Femur (tissue), 1 donor: Measurements from ENCODE around the gene RTEL1.
"Not testable (repeated sequence)": the region's sequence is repeated elsewhere in the genome, so short reads cannot be mapped to it uniquely, and the experiment has no call there.

Experiments
- DNase-seq: peaks from one replicate; pipeline ENCODE4 v3.0.0-alpha.2; 2017

The RTEL1 gene

DNA sequence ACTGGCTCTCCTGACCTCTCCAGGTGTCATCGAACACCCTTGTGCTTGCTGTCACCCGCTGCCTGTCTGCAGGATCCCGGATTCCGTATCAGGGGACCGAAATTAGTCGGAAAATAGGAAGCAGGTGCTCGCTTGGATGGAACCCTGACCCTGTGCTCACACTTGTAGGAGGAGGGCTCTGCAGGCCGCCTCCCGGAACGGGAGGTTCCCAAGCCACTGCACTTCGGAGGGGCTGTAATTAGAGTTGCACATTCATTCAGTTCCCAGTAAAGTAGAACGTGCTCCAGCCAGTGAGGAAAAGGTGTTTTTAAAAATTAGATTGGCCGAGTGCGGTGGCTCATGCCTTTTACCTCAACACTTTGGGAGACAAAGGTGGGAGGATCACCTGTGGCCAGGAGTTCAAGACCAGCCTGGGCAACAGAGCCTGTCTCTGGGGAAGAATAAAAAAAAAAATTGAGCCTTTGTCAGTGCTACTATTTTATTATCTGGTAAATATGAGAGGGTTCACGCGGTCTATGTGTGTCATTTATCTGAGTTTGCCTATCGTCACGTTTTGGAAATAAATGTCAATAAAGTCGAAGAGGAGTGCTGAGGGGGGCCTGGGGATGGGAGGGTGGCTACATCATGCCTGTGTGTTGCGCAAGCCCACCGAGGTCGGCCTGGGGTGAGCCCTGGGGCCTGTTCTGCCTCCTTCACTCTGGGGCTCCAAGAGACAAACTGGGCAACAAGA is 29.7 kb upstream of the RTEL1 start:
- DNase-seq = peak; percentile 77

DNA sequence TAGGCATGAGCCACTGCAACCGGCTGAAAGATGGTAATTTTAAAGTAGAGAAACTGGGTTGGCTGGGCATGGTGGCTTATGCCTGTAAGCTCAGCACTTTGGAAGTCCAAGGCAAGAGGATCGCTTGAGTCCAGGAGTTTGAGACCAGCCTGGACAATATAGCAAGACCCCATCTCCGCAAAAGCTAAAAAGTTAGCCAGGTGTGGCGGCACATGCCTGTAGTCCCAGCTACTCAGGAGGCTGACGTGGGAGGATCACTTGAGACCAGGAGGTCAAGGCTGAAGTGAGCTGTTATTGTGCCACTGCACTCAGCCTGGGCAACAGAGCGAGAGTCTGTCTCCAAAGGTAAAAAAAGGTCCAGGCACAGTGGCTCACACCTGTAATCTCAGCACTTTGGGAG is 27.2 kb upstream of the RTEL1 start:
- DNase-seq = not testable (repeated sequence)

GRCh38 chr20:63631426-63631825 is 26.7 kb upstream of the RTEL1 start:
- not testable (repeated sequence) for DNase-seq

GRCh38 chr20:63633732-63634131 is 24.4 kb upstream of the RTEL1 start:
- no peak for DNase-seq

DNA sequence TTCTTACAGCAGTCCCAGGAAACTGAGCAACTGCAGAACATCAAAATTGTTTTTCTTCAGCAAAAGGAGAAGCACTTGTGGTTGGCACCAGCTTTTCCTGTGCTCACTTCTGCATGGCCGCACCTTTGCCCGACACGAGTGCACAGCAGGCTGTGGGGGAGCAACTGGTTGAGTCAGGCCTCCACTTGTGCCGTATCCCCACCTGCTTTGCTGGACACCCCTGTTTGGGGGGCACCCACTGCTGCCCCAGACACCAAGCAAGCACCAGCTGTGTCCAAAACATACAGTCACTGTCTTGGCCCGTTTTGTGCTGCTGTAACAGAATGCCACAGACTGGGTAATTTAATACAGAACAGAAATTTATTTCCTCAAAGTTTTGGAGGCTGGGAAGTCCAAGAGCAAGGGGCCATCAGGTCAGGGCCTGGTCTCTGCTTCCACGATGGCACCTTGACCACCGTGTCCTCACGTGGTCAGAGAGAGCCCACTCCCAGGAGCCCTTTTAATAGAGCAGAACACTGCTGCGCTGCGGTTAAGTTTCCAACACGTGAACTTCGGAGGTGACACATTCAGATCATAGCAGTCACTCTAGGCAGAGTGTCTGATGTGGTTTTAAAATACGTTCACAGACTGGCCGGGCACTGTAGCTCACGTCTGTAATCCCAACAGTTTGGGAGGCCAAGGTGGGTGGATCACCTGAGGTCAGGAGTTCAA is 22.5 kb upstream of the RTEL1 start:
- peak; percentile 58 for DNase-seq

- no peak for DNase-seq
Measured at GRCh38 chr20:63636752-63637628, 21.1 kb upstream of the RTEL1 start.

DNA sequence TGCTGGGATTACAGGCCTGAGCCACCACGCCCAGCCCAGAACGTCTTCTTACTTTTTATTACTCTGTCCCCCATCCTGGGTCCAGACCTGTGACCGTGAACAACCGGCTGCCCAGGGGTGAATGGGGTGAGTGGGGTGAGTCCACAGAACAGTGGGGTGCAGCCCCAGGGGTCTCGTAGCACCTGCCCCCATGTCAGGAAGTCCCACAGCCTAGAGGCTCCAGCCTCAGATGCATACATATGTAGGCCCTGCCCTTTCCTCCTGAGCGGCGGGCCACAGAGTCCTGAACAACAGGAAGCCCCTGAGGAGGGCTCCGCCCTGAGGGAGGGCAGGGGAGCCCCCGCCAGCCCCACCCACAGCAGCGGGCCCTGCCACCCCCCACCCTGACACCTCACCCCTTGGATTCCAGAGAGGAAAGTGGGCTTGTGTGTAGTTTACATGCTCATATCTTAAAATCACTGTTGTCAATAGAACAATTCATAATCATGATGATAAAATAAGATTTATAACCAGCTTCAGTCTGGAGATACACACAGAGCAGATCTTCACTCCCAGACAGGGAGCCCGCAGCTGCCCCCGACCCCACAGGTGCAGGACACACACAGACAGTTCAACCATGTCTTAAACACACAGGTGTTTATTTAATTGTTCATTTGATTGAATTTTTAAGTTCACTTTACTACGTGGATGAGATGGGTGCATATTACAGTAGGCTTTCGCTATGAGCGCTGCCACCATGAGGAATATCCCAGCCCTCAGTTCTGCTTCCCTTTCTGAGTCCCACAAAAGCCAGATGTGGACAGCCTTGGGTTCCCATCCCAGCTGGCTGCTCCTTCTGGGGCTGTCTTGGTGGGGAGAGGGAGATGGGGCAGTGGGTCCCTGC is 18.8 kb upstream of the RTEL1 start:
- DNase-seq = no peak

GRCh38 chr20:63640086-63640485 is 18.0 kb upstream of the RTEL1 start:
- DNase-seq = no peak

DNA sequence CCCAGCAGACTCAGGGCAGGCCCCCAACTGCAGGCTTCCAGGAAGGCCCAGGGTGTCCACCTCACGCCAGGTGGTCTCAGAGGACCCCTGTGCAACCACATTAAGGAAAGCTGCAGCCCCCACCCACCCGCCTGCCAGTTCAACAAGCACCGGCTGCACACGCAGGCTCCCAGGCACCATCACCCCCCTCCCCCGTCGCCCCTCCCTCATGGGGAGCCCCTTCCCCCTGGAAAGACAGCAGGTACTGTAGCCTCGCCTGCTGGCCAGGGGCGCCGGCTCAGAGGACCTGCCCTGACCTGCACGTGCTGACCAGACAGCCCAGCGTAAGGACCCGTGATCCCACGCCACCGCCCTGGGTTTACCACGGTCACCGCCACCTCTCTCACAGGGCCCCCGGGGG is 17.4 kb upstream of the RTEL1 start:
- DNase-seq = not testable (repeated sequence)

DNA sequence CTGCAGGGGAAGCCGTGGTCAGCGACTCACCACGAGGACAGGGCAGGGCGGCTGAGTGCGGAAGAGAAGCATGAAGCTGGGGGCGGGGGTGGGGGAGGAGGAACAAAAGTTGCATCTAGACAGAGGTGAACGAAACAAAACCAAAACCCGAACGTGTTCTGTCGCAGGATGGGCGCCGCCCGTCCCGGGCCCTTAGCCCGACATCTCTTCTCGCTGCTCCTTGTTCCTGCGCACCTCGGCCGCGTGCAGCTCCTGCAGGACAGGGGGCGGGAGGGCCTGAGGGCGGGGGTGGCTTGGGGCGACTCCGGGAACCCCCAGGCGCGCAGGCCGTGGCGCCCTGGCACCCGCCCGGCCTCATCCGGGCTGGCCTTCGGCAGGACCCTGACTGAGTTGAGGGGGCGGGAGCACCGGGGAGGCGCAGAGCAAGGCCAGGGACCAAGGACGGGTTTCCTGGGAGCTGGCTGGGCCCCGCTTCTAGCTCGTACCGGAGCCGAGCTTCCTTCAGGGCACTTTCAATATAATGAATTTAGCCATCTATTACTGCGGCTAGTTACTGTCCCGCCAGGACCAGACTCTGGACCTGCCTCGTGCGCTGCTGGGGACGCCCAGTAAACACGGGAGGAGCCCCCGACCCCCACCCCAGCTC is 16.8 kb upstream of the RTEL1 start:
- DNase-seq = no peak

- peak; percentile 98 for DNase-seq
Measured at GRCh38 chr20:63641792-63642523, 16.2 kb upstream of the RTEL1 start.

GRCh38 chr20:63642527-63643247 is 15.4 kb upstream of the RTEL1 start:
- DNase-seq = peak; percentile 58

DNA sequence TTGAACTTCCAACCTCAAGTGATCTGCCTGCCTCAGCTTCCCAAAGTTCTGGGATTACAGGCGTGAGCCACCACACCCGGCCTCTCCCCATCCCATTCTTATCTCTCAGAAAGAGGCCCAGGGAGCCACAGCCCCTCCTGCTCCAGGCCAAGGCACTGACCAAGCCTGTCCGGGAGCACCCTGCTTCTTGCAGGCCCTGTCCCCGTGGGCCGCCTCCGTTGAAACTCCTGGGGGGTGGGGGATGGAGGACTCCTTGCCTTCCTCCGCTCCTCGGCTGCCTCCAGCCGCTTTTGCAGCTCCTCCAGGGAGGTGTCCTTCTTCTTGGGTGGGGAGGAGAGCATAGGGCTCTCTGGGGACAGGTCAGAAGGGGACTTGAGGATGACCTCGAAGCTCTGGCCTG is 14.6 kb upstream of the RTEL1 start:
- no peak for DNase-seq

DNA sequence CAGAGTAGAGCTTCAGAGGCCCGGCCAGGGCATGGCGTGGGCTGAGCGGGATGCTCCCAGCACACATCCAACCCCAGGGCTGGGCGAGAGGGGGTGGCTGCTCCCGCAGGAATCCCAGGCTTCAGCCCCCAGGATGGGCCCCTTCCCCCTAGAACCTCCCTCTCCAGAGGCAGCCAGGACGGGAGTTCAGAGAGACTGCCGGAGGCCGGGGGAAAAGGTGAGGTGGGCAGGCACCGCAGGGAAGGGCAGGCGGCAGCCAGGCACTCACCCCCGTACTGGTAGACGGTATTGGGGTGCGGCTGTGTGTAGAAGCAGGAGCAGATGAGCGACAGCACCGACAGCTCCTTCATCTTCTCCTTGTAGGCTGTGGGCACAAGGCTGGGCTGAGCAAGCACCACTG is 14.2 kb upstream of the RTEL1 start:
- DNase-seq = no peak

- no peak for DNase-seq
Measured at GRCh38 chr20:63645218-63645617, 12.9 kb upstream of the RTEL1 start.

- DNase-seq = no peak
Measured at GRCh38 chr20:63648190-63648589, 9.9 kb upstream of the RTEL1 start.

- DNase-seq = no peak
Measured at GRCh38 chr20:63648895-63649589, 9.1 kb upstream of the RTEL1 start.

DNA sequence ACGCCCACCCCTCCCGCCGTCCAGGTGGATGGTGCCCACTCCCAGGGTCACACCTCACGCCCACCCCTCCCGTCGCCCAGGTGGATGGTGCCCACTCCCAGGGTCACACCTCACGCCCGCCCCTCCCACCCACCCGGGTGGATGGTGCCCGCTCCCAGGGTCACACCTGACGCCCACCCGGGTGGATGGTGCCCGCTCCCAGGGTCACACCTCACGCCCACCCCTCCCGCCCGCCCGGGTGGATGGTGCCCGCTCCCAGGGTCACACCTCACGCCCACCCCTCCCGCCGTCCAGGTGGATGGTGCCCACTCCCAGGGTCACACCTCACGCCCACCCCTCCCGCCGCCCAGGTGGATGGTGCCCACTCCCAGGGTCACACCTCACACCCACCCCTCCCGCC is 7.6 kb upstream of the RTEL1 start:
- DNase-seq = not testable (repeated sequence)

GRCh38 chr20:63651942-63652191 is 6.2 kb upstream of the RTEL1 start:
- no peak for DNase-seq
